GM12872 (cell line): Measurements from ENCODE around the gene CLTCL1.

Experiments
- TF ChIP-seq, protein P1 (sequence below): IDR thresholded peaks from 3 replicates; pipeline ENCODE4 v1.5.1; 2011; ENCODE audit warnings: low read depth, mild to moderate bottlenecking, low read length, moderate library complexity; ENCODE audit not compliant: insufficient read depth

CLTCL1 gene

DNA sequence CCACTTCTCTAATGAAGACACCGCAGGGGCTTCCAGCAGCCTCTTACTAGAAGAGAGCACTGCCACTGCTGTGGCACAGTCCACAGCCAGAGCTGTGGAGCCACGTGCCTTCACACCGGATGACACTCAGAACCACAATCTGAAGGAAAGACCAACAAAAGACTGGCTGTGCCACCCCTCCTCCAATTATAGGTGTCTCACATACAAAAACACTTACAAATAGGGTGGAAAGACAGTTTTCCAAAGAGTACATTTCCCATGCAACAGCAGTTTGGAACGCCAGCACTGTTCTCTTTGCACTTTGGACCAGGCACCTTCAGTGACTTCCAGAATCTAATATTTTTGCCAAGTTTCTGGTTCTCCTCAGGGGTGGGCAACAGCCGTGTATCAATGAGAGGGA lies 74.9 kb downstream of the CLTCL1 start:
- TF ChIP-seq, protein P1, sequence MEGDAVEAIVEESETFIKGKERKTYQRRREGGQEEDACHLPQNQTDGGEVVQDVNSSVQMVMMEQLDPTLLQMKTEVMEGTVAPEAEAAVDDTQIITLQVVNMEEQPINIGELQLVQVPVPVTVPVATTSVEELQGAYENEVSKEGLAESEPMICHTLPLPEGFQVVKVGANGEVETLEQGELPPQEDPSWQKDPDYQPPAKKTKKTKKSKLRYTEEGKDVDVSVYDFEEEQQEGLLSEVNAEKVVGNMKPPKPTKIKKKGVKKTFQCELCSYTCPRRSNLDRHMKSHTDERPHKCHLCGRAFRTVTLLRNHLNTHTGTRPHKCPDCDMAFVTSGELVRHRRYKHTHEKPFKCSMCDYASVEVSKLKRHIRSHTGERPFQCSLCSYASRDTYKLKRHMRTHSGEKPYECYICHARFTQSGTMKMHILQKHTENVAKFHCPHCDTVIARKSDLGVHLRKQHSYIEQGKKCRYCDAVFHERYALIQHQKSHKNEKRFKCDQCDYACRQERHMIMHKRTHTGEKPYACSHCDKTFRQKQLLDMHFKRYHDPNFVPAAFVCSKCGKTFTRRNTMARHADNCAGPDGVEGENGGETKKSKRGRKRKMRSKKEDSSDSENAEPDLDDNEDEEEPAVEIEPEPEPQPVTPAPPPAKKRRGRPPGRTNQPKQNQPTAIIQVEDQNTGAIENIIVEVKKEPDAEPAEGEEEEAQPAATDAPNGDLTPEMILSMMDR, result no peak

DNA sequence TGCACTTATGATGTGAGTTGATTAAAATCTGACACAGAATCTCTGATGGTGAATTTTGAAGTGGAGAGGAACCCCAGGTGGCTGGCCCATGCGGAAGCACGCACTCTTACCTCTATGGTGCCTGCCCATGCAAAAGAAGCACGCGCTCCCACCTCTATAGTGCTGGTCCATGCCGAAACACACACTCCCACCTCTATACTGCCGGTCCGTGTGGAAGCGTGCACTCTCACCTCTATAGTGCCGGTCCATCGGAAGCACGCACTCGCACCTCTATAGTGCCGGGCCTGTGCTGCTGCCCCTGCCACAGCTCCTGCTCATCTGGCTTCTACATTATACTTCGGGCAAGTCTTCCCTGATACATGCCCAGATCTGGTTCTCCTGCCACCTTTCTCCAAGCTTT lies 76.2 kb downstream of the CLTCL1 start:
- TF ChIP-seq, protein P1, result no peak

DNA sequence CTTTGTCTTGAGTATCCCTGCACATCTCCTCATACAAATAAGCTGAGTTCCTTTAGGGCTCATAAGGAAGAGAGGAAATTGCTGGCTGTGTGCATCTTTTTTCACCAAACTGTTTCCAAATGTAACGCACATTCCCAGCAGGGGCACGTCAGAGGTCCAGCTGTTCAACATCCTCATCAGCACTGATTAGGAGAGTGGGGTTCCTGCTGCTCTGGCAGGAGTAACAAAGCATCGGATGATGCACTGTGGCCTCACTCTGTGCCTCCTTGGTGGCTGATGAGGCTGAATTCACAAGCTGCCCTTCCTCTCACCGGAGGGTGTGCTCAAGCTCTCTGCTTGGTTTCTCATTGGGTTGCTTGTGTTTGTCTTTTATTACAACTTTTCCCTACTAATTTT lies 77.4 kb downstream of the CLTCL1 start:
- TF ChIP-seq, protein P1, result no peak

DNA sequence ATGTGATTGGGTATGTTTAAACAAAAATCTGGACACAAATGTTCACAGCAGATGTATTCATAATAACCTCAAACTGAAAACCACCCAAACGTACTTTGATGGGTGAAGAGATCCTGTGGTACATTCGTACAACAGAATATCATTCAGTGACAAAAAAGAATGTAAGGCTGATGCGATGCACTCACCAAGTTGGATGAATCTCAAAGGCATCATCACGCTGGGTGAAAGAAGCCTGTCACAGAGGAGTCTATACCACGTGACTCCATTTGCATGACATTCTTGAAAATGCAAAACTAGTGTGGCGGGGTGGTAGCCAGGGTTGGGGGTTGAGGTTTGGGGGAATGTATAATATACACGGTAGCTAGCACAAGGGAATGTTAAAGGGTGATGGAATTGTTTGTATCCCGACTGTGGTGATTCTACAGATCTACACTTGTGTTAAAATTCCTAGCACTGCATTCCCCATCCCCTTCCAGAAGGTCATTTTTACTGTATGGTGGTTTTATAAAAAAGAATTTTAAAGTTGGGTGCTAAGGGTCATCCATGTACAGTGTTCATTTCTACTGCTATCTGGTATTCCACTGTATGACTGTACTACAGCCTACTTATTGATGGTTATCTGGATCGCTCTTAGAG lies 78.0 kb downstream of the CLTCL1 start:
- TF ChIP-seq, protein P1, result no peak

DNA sequence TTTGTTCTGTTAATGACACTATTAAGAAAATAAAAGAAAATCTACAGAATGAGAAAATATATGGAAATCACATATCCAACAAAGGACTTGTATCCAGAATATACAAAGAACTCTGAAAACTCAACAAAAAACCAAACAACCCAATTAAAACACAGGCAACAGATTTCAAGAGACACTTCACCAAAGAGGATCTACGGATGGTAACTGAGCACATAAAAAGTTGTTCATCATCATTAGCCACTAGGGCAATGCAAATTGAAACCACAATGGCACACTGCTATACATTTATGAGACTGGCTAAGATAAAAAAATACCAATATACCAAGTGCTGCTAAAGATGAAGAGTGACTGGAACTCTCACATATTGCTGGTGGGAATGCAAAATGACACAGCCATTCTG lies 78.5 kb downstream of the CLTCL1 start:
- TF ChIP-seq, protein P1, result no peak

DNA sequence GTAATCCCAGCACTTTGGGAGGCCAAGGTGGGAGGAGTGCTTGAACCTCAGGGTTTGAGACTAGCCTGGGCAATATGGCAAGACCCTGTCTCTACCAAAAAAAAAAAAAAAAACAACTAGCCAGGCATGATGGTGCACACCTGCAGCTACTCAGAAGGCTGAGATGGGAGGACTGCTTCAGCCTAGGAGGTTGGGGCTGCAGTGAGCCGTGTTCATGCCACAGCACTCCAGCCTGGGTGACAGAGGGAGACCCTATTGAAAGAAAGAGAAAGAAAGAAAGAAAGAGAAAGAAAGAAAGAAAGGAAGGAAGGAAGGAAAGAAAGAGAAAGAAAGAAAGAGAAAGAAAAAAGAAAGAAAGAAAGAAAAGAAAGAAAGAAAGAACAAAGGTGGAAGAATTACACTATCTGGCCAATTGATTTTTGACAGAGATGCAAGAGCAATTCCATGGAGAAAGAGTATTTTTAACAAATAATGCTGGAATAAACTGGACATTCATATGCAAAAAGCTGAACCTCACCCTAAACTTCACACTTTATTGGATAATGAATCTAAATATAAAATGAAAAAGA lies 79.1 kb downstream of the CLTCL1 start:
- TF ChIP-seq, protein P1, result no peak

DNA sequence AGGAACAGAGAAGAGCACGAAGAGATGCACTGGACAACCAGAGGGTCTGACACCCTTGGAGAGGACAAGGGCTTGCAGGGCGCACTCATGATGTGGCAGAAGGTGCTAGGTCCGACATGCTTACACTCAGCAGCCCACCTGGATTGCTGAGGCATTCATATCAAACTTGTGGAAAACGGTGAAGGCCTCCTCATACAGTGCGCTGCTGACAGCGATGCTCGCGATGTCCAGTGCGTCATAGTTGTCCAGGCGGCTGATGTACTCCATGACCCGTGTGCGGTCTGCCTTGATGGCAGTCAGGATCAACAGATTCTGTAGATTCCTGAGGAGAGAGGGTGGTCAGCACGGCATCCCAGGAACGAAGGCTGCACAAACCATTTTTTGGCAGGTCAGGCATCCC lies 81.3 kb downstream of the CLTCL1 start:
- TF ChIP-seq, protein P1, result no peak
